ENCODE data around the gene HGS. TPM values are rescaled to one million over a fixed set of nuclear protein-coding genes. Genes with fewer than 3 reads are reported as not detected.

The HGS gene
- total RNA-seq, 4 donors from 2014 or later: 48.2 to 86.8 (median 84.0) TPM

DNA sequence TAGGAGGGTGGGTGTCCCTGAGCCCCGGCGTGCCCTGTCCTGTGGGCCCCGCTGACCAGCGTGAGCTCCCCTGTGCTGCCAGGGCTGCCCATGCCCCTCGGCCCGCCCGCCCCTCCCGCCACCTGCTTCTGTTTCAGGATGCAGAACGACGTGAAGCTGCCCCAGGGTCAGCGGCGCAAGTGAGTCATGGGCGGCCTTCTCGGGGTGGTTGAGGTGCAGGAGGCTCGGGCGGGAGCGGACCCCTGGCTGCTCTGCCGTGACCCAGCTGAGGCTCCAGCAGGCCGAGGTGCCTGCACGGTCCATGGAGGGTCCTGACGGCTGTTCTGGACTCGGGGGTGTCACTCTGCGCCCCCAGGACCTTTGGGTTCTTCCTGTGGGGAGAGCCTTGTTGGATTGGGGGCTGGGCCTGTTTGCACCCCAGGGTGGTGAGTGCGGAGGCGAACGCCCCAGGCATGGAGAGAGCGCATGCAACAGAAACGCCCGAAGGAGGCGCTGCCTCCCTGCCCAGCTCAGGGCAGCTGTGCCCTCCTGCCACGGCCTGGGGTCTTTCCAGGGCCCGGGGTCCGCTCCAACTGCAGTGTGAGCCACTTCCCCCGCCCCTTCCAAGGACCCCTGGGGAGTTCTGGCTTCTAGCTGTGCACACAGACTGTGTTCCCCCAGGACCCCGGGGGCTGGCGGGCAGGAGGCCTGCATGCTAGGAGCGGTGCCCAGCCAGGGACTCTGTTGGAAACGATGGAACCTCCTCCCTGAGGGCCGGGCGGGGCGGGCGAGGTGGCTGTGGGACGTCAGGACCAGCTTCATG lies 32.3 kb downstream of the HGS start:
- Histone ChIP-seq H3K9me3 (no peaks in the 10 kb centered on the region), H3K27ac (no peak overlapping the region), H3K27me3 (no peaks in the 10 kb centered on the region), H3K4me3 (no peak overlapping the region), H3K36me3 (peaks cover 0 to 67% (median 0%) of the 10 kb centered on the region in 3 donors), H3K4me1 (peaks cover 21 to 56% (median 24%) of the 10 kb centered on the region in 3 donors)
- no peak for DNase-seq
- intact Hi-C loops (cut with DNase I): no loop called here
- 87% methylated on average over 3 of the region's 43 CpGs; no CpG with 5 or more reads in 1 of the 2 donors for WGBS, 2 donors
- TF ChIP-seq, protein P1, sequence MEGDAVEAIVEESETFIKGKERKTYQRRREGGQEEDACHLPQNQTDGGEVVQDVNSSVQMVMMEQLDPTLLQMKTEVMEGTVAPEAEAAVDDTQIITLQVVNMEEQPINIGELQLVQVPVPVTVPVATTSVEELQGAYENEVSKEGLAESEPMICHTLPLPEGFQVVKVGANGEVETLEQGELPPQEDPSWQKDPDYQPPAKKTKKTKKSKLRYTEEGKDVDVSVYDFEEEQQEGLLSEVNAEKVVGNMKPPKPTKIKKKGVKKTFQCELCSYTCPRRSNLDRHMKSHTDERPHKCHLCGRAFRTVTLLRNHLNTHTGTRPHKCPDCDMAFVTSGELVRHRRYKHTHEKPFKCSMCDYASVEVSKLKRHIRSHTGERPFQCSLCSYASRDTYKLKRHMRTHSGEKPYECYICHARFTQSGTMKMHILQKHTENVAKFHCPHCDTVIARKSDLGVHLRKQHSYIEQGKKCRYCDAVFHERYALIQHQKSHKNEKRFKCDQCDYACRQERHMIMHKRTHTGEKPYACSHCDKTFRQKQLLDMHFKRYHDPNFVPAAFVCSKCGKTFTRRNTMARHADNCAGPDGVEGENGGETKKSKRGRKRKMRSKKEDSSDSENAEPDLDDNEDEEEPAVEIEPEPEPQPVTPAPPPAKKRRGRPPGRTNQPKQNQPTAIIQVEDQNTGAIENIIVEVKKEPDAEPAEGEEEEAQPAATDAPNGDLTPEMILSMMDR (IDR thresholded peaks at IDR 0.05): no peak
- no peak for TF ChIP-seq POLR2A (IDR thresholded peaks at IDR 0.05)

DNA sequence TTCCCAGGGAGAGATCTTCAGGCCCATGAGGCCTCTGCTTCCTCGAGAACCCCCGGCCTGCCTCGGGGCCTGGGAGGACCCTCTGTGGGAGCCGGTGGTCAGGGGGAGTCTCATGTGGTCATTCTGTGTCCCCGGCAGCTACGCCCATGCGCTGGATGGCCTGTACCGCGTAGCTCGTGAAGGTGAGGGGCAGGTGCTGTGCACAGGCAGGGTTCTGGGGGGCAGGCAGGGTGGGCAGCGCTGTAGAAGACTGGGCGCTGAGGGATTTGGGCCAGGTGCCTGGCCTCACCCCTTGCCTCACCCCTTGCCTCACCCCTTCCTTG lies 32.8 kb downstream of the HGS start:
- intact Hi-C loops (cut with DNase I): no loop called here
- no peaks in the 10 kb centered on the region for H3K27me3 ChIP-seq
- DNase-seq: no peak
- H3K9me3 ChIP-seq: no peaks in the 10 kb centered on the region
- peaks cover 0 to 67% (median 0%) of the 10 kb centered on the region in 3 donors for H3K36me3 ChIP-seq
- 85% methylated on average over 8 of the region's 12 CpGs; no CpG with 5 or more reads in 1 of the 2 donors for WGBS, 2 donors
- H3K4me1 ChIP-seq: peaks cover 16 to 56% (median 25%) of the 10 kb centered on the region in 3 donors
- no peak overlapping the region for H3K4me3 ChIP-seq
- no peak for TF ChIP-seq POLR2A (IDR thresholded peaks at IDR 0.05)
- H3K27ac ChIP-seq: no peak overlapping the region

DNA sequence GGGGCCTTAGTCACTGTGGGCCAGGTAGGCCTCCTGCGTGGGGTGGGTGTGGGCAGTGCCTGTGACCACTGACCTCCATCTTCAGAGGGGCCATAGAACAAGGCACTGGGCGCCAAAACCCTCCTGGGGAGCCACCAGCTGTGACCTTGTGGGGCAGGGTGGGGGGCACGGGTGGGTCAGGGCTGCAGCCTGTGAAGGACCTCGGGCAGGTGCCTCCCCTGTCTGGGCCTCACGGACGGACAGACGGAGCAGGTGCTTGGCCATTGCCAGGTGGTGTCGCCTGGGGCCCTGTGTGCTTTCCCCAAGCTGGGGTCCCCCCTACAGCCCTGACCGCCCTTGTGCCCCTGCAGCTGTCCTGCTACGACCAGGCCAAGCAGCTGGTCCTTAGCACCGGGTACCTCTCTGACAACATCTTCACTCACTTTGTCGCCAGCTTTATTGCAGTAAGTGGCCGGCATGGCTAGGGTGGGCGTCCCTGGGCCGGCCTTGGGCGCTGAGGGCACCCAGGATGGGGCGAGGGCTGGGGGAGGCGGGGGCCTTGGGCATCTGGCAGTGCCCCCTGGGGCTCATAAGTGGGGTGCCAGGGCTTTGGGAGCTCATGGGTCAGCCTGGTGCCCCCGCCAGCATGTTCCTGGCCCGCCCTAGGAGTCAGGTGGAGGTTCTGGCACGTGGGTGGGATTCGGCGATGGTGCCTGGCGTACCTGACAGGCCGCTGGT lies 33.4 kb downstream of the HGS start:
- Histone ChIP-seq H3K36me3 (peaks cover 0 to 67% (median 0%) of the 10 kb centered on the region in 3 donors), H3K4me3 (no peak overlapping the region), H3K9me3 (no peaks in the 10 kb centered on the region), H3K27ac (no peak overlapping the region), H3K4me1 (peaks cover 21 to 59% (median 31%) of the 10 kb centered on the region in 3 donors), H3K27me3 (no peaks in the 10 kb centered on the region)
- TF ChIP-seq, protein P1 (IDR thresholded peaks at IDR 0.05): no peak
- no peak for TF ChIP-seq POLR2A (IDR thresholded peaks at IDR 0.05)
- intact Hi-C loops (cut with DNase I): no loop called here
- no CpG with 5 or more reads among the region's 25 CpGs for WGBS, 2 donors
- no peak for DNase-seq

GRCh38 chr17:81717766-81718089 lies 33.9 kb downstream of the HGS start:
- TF ChIP-seq, protein P1 (IDR thresholded peaks at IDR 0.05): no peak
- no peak for TF ChIP-seq POLR2A (IDR thresholded peaks at IDR 0.05)
- Histone ChIP-seq H3K27ac (no peak overlapping the region), H3K4me3 (no peak overlapping the region), H3K36me3 (peaks cover 0 to 67% (median 0%) of the 10 kb centered on the region in 3 donors), H3K27me3 (no peaks in the 10 kb centered on the region), H3K4me1 (peaks cover 25 to 59% (median 29%) of the 10 kb centered on the region in 3 donors), H3K9me3 (no peaks in the 10 kb centered on the region)
- intact Hi-C loops (cut with DNase I): no loop called here
- DNase-seq: no peak
- WGBS, 2 donors: 90 to 100% methylated on average over 2 of the region's 9 CpGs

GRCh38 chr17:81719410-81720266 lies 35.8 kb downstream of the HGS start:
- Histone ChIP-seq H3K4me1 (peaks cover 21 to 59% (median 24%) of the 10 kb centered on the region in 3 donors), H3K36me3 (peaks cover 0 to 64% (median 0%) of the 10 kb centered on the region in 3 donors), H3K9me3 (no peaks in the 10 kb centered on the region), H3K4me3 (no peak overlapping the region), H3K27me3 (peaks cover 0 to 6% (median 0%) of the 10 kb centered on the region in 4 donors), H3K27ac (no peak overlapping the region)
- TF ChIP-seq POLR2A (IDR thresholded peaks at IDR 0.05): no peak
- TF ChIP-seq, protein P1 (IDR thresholded peaks at IDR 0.05): no peak
- WGBS, 2 donors: 86 to 89% methylated on average over 18 to 25 of the region's 33 CpGs
- intact Hi-C loops (cut with DNase I): no loop called here
- DNase-seq: no peak

Measured in esophagus squamous epithelium (tissue), 5 donors.